HepG2 (cell line): ENCODE measurements around the gene PDP2.

Source experiments
- KDM1A ChIP-seq: IDR thresholded peaks from 2 replicates; pipeline ENCODE4 v1.6.1; 2016; ENCODE audit warnings: missing compliant biosample characterization
- MED1 ChIP-seq: sonication (generic); formaldehyde crosslinking; IDR thresholded peaks from 2 replicates; pipeline ENCODE4 v1.4.0; 2020; ENCODE audit warnings: missing genetic modification reagents
- ZNF766 ChIP-seq: sonication (generic); formaldehyde crosslinking; IDR thresholded peaks from 2 replicates; pipeline ENCODE4 v1.5.0; 2020; ENCODE audit warnings: missing genetic modification reagents, borderline replicate concordance

DNA sequence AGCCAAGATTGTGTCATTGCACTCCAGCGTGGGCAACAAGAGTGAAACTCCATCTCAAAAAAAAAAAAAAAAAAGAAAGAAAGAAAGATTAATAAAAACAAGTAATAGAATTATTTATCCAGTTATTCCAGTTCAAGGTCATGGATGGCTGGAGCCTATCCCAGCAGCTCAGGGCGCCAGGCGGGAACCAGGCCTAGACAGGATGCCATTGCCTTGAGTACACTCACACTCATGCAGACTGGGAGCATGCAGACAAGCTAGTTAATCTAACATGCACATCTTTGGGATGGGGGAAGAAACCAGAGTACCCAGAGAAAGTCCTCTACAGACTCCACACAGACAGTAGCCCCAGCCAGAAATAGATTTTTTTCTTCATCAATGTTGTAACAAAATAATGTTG, 17.9 kb downstream of the PDP2 start:
- no peak for TF ChIP-seq KDM1A (CRISPR knock-in tag)
- no peak for TF ChIP-seq MED1 (CRISPR knock-in tag)
- TF ChIP-seq ZNF766 (CRISPR knock-in tag), result no peak
